Tibial nerve (tissue), 4 donors: ENCODE measurements around the gene RLN3. TPM values are rescaled to one million over a fixed set of nuclear protein-coding genes. Genes with fewer than 3 reads are reported as not detected.
A peak's percentile ranks its signal among the peaks of the same experiment; 100 is the strongest.

ENCODE experiments used
- DNase-seq, 2 donors: peaks; one replicate each; pipeline ENCODE4 v3.0.0-alpha.2; 2019; ENCODE audit warnings: low spot score in 2 of 2
- H3K27ac ChIP-seq, 4 donors: fragments of 200-600 bp; sonication (generic) in 3 of 4; one replicate each; pipeline ENCODE4 v1.5.1; 2017 to 2019; ENCODE audit warnings: mild to moderate bottlenecking in 1 of 4
- H3K27me3 ChIP-seq, 2 donors: fragments of 200-600 bp; sonication (generic) in 1 of 2; one replicate each; pipeline versions ENCODE4 v1.5.1 to v1.6.0; 2017 to 2019
- H3K36me3 ChIP-seq, 3 donors: fragments of 200-600 bp; sonication (generic); one replicate each; pipeline ENCODE4 v1.5.1; 2018 to 2019
- H3K4me1 ChIP-seq, 4 donors: fragments of 200-600 bp; sonication (generic) in 3 of 4; one replicate each; pipeline ENCODE4 v1.5.1; 2017 to 2019
- H3K4me3 ChIP-seq, 4 donors: fragments of 200-600 bp; sonication (generic) in 3 of 4; one replicate each; pipeline ENCODE4 v1.5.1; 2017 to 2019; ENCODE audit warnings: mild to moderate bottlenecking in 1 of 4, moderate library complexity in 1 of 4
- H3K9me3 ChIP-seq, 4 donors: fragments of 200-600 bp; sonication (generic) in 3 of 4; one replicate each; pipeline ENCODE4 v1.5.1; 2017 to 2019
- EP300 ChIP-seq, 2 donors: sonication (generic); formaldehyde crosslinking; IDR thresholded peaks; one replicate each; pipeline ENCODE4 v1.6.1; 2017; ENCODE audit warnings: antibody characterized with exemption in 2 of 2, mild to moderate bottlenecking in 1 of 2
- POLR2A ChIP-seq, 2 donors: fragments of 450-650 bp; IDR thresholded peaks; one replicate each; pipeline ENCODE4 v1.6.1; 2017; ENCODE audit warnings: antibody characterized with exemption in 2 of 2, mild to moderate bottlenecking in 2 of 2, moderate library complexity in 2 of 2
- WGBS, 2 donors: methylation state at CpG; one replicate each; pipeline ENCODE4 v1.1.5; 2018; 5-methylcytosine and 5-hydroxymethylcytosine counted together
- total RNA-seq, 4 donors: library from RNA; depleted of rRNA; stranded (reverse); fragments of >200 nt; gene quantifications; one replicate each; pipeline ENCODE4 v1.1.0, GENCODE V29; 2016
- TF ChIP-seq, protein P1 (sequence below), 5 experiments: fragments of 200-600 bp in 3 of 5; fragments of 450-650 bp in 2 of 5; sonication (generic) in 3 of 5; IDR thresholded peaks; one replicate each; pipeline ENCODE4 v1.5.1; 2016 to 2019; ENCODE audit warnings: antibody characterized with exemption in 5 of 5, mild to moderate bottlenecking in 3 of 5, moderate library complexity in 2 of 5

Gene RLN3
- total RNA-seq, 4 donors from 2014 or later = not detected

- no peak for DNase-seq
- no peaks in the 10 kb centered on the region for H3K36me3 ChIP-seq
- H3K4me1 ChIP-seq = peaks cover 0 to 20% (median 5%) of the 10 kb centered on the region in 4 donors
- H3K27ac ChIP-seq = peak within 1 kb of the TSS in 1 of 4 donors; percentile 39
- no peaks in the 10 kb centered on the region for H3K9me3 ChIP-seq
- peaks cover 2 to 59% of the 10 kb centered on the region in 2 donors for H3K27me3 ChIP-seq
- TF ChIP-seq, protein P1, sequence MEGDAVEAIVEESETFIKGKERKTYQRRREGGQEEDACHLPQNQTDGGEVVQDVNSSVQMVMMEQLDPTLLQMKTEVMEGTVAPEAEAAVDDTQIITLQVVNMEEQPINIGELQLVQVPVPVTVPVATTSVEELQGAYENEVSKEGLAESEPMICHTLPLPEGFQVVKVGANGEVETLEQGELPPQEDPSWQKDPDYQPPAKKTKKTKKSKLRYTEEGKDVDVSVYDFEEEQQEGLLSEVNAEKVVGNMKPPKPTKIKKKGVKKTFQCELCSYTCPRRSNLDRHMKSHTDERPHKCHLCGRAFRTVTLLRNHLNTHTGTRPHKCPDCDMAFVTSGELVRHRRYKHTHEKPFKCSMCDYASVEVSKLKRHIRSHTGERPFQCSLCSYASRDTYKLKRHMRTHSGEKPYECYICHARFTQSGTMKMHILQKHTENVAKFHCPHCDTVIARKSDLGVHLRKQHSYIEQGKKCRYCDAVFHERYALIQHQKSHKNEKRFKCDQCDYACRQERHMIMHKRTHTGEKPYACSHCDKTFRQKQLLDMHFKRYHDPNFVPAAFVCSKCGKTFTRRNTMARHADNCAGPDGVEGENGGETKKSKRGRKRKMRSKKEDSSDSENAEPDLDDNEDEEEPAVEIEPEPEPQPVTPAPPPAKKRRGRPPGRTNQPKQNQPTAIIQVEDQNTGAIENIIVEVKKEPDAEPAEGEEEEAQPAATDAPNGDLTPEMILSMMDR (IDR thresholded peaks at IDR 0.05) = no peak
- no peak for TF ChIP-seq POLR2A (IDR thresholded peaks at IDR 0.05)
- no peak for TF ChIP-seq EP300 (IDR thresholded peaks at IDR 0.05)
- H3K4me3 ChIP-seq = no peak within 1 kb of the TSS
- WGBS, 2 donors = 64 to 65% methylated on average over 16 to 18 of the region's 19 CpGs
Measured at GRCh38 chr19:14061751-14062557, 34.0 kb downstream of the RLN3 start, which contains the start of gene PALM3. PALM3 (minus strand) TSS chr19:14062076; CDS start chr19:14061980, 96 bp downstream.

DNA sequence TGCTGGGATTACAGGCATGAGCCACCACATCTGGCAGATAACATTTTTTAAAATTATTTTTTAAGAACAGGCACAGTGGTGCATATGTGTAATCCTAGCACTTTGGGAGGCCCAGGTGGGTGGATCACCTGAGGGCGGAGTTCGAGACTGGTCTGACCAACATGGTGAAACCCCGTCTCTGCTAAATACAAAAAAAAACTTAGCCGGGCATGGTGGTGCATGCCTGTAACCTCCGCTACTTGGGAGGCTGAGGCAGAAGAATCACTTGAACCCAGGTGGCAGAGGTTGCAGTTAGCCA, 34.6 kb downstream of the RLN3 start:
- H3K27me3 ChIP-seq = peaks cover 2 to 55% of the 10 kb centered on the region in 2 donors
- H3K27ac ChIP-seq = no peak overlapping the region
- H3K9me3 ChIP-seq = no peaks in the 10 kb centered on the region
- H3K4me1 ChIP-seq = peaks cover 0 to 15% (median 2%) of the 10 kb centered on the region in 4 donors
- no peak for DNase-seq
- H3K36me3 ChIP-seq = no peaks in the 10 kb centered on the region
- 85 to 88% methylated on average over 5 of the region's 5 CpGs for whole genome bisulfite sequencing, 2 donors
- H3K4me3 ChIP-seq = no peak overlapping the region
- no peak for TF ChIP-seq EP300 (IDR thresholded peaks at IDR 0.05)
- TF ChIP-seq POLR2A (IDR thresholded peaks at IDR 0.05) = no peak
- TF ChIP-seq, protein P1 (IDR thresholded peaks at IDR 0.05) = no peak

- no peak for TF ChIP-seq POLR2A (IDR thresholded peaks at IDR 0.05)
- TF ChIP-seq EP300 (IDR thresholded peaks at IDR 0.05) = no peak
- TF ChIP-seq, protein P1 (IDR thresholded peaks at IDR 0.05) = no peak
- Histone ChIP-seq H3K4me1 (peaks cover 0 to 9% (median 0%) of the 10 kb centered on the region in 4 donors), H3K27me3 (peaks cover 2 to 49% of the 10 kb centered on the region in 2 donors), H3K36me3 (no peaks in the 10 kb centered on the region), H3K9me3 (no peaks in the 10 kb centered on the region), H3K4me3 (no peak overlapping the region), H3K27ac (no peak overlapping the region)
- DNase-seq = no peak
- 70 to 71% methylated on average over 7 of the region's 7 CpGs for WGBS, 2 donors
Measured at GRCh38 chr19:14063105-14063504, 35.2 kb downstream of the RLN3 start.

DNA sequence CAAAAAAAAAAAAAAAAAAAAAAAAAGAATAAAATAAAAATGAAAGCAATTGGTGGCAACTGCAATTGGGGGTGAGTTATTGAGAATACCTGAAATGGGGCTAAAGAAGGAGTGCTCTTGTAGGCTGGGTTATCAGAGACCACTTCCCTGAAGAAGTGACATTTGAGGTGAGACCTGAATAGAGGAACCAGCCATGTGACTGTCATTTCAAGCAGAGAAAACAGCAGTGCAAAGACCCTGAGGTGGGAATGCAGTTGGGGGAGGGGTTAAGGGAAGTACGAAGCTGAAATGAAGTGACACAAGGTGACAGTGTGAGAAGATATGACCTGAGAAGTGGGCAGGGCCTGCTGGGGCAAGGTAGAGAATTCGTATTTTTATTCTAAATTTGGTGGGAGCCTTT, 38.2 kb downstream of the RLN3 start:
- WGBS, 2 donors = 66 to 67% methylated on average over 2 of the region's 2 CpGs
- Histone ChIP-seq H3K27me3 (peaks cover 0 to 21% of the 10 kb centered on the region in 2 donors), H3K27ac (no peak overlapping the region), H3K4me3 (no peak overlapping the region), H3K36me3 (no peaks in the 10 kb centered on the region), H3K9me3 (no peaks in the 10 kb centered on the region), H3K4me1 (no peaks in the 10 kb centered on the region)
- no peak for DNase-seq
- TF ChIP-seq, protein P1 (IDR thresholded peaks at IDR 0.05) = no peak
- TF ChIP-seq EP300 (IDR thresholded peaks at IDR 0.05) (no peak), POLR2A (IDR thresholded peaks at IDR 0.05) (no peak)

- DNase-seq = no peak
- H3K27me3 ChIP-seq = no peaks in the 10 kb centered on the region
- no peak overlapping the region for H3K27ac ChIP-seq
- no peaks in the 10 kb centered on the region for H3K36me3 ChIP-seq
- no peaks in the 10 kb centered on the region for H3K9me3 ChIP-seq
- peaks cover 0 to 39% (median 19%) of the 10 kb centered on the region in 4 donors for H3K4me1 ChIP-seq
- WGBS, 2 donors = 93 to 95% methylated on average over 40 to 43 of the region's 43 CpGs
- no peak overlapping the region for H3K4me3 ChIP-seq
- no peak for TF ChIP-seq POLR2A (IDR thresholded peaks at IDR 0.05)
- TF ChIP-seq EP300 (IDR thresholded peaks at IDR 0.05) = no peak
- TF ChIP-seq, protein P1 (IDR thresholded peaks at IDR 0.05) = no peak
Measured at GRCh38 chr19:14070268-14071050, 42.5 kb downstream of the RLN3 start.
